IPS-18a (cell line): ENCODE measurements around the gene CCDC146.
"Not testable (repeated sequence)": the region's sequence is repeated elsewhere in the genome, so short reads cannot be mapped to it uniquely, and the experiment has no call there.

Source experiments
- H3K27ac ChIP-seq: one replicate; pipeline ENCODE4 v1.5.1; 2013; ENCODE audit warnings: low read length
- H3K27me3 ChIP-seq: one replicate; pipeline ENCODE4 v1.6.1; 2013; ENCODE audit warnings: mild to moderate bottlenecking, low read length; ENCODE audit not compliant: control insufficient read depth, insufficient read depth
- H3K36me3 ChIP-seq: one replicate; pipeline ENCODE4 v1.6.1; 2013; ENCODE audit warnings: low read depth, low read length; ENCODE audit not compliant: control insufficient read depth
- H3K4me1 ChIP-seq: one replicate; pipeline ENCODE4 v1.6.1; 2013; ENCODE audit warnings: low read depth, low read length; ENCODE audit not compliant: control insufficient read depth
- H3K4me3 ChIP-seq: one replicate; pipeline ENCODE4 v1.5.1; 2013; ENCODE audit warnings: low read length
- H3K9ac ChIP-seq: one replicate; pipeline ENCODE4 v1.6.1; 2013; ENCODE audit warnings: mild to moderate bottlenecking, low read length, moderate library complexity
- H3K9me3 ChIP-seq: one replicate; pipeline ENCODE4 v1.6.1; 2013; ENCODE audit warnings: low read depth, low read length; ENCODE audit not compliant: control insufficient read depth

CCDC146 gene

DNA sequence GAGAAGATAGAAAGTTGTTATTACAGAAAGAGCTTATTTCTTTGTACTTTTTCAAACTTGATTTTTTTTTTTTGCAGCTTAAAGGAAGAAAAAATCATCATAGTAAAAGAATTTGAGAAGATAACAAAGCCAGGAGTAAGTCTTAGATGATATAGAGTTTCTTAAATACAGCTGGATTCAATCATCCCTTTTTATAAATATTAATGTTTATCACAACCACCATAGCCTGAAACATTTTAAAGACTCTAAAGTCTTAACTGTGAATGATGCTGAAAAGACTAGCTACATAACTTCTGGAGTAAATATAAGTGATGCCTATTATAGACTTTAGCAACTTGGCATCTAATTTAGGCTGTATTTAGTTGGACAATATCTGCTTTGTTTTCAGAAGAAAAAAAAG, 132.0 kb downstream of the CCDC146 start:
- no peaks in the 10 kb centered on the region for H3K4me1 ChIP-seq
- H3K9ac ChIP-seq: no peak overlapping the region
- no peak overlapping the region for H3K27ac ChIP-seq
- no peak overlapping the region for H3K4me3 ChIP-seq
- no peaks in the 10 kb centered on the region for H3K27me3 ChIP-seq
- H3K9me3 ChIP-seq: no peaks in the 10 kb centered on the region
- no peaks in the 10 kb centered on the region for H3K36me3 ChIP-seq

DNA sequence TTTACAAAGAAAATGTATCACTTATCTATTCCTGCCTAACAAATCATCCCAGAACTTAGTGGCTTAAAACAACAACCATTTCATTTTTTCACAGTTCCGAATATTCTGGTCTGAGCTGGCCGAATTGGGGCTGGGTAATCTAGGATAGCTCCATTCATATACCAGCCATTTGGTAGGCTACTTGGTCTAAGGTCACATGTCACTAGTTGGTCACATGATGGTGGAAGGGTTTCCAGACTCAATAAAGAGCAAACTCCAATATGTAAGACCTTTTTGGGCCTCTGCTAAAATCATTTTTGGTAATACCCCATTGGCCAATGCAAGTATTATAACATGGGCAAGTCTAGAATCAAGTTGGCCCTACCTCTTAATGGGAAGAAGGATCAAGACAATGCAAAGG, 132.5 kb downstream of the CCDC146 start:
- no peak overlapping the region for H3K4me3 ChIP-seq
- H3K27ac ChIP-seq: no peak overlapping the region
- no peaks in the 10 kb centered on the region for H3K27me3 ChIP-seq
- no peak overlapping the region for H3K9ac ChIP-seq
- no peaks in the 10 kb centered on the region for H3K36me3 ChIP-seq
- H3K9me3 ChIP-seq: no peaks in the 10 kb centered on the region
- no peaks in the 10 kb centered on the region for H3K4me1 ChIP-seq

DNA sequence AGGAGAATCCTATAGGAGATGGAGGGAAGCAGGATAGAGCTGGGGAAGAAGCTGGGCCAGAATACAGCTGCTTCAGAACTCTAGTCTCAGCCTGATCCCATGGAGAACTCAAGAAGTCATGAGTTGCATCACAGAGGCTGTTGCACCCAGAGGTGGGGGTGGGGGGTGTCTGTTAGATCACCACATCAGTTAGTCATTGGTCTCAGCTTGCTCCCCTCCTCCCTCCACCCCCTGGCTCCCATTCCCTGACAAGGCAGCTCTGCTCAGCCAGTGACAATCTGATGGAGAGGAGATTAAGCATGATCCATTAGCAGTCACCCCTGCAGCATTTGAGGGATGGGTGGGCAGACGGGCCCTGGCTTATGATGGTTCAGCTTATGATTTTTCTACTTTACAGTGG, 135.6 kb downstream of the CCDC146 start:
- H3K27ac ChIP-seq: no peak overlapping the region
- no peaks in the 10 kb centered on the region for H3K4me1 ChIP-seq
- no peaks in the 10 kb centered on the region for H3K27me3 ChIP-seq
- H3K4me3 ChIP-seq: no peak overlapping the region
- no peak overlapping the region for H3K9ac ChIP-seq
- H3K9me3 ChIP-seq: no peaks in the 10 kb centered on the region
- no peaks in the 10 kb centered on the region for H3K36me3 ChIP-seq

DNA sequence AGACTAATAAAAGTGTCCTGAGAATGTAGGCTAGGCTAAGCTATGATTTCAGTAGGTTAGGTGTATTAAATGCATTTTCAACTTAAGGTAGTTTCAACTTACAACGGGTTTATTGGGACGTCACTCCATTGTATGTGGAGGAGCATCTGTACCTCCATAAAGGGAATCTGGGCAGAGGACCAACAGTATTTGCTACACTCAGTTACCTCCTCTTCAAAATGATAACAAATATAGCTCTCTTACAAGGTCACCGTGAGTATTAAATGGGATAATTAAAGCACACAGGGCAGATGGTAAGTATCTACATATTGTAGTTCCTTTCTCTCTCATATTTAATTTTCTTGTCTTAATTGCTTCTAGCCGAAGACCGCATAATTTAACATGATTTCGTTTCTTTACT, 136.2 kb downstream of the CCDC146 start:
- no peak overlapping the region for H3K4me3 ChIP-seq
- no peaks in the 10 kb centered on the region for H3K27me3 ChIP-seq
- no peak overlapping the region for H3K27ac ChIP-seq
- no peaks in the 10 kb centered on the region for H3K4me1 ChIP-seq
- H3K36me3 ChIP-seq: no peaks in the 10 kb centered on the region
- H3K9ac ChIP-seq: no peak overlapping the region
- no peaks in the 10 kb centered on the region for H3K9me3 ChIP-seq

DNA sequence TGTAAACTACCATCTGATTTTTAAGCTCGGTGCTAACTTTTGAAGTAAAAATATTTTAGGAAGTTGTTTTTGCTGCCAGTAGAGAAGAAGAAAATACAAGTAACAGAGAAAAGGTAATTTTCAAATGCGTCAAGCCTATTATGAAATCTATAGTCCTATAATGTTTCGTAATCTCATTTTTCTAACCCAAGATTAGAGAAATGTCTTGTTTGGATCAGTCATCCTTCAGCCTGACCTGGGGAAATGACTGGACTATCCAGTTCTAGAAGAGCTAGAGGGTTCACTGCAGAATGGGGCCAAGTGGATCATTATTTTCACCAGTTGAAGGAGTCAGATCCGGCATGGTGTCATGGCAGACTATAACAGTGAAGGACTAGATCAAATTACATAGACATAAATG, 139.9 kb downstream of the CCDC146 start:
- no peak overlapping the region for H3K9ac ChIP-seq
- H3K4me3 ChIP-seq: no peak overlapping the region
- H3K36me3 ChIP-seq: no peaks in the 10 kb centered on the region
- H3K27me3 ChIP-seq: no peaks in the 10 kb centered on the region
- no peak overlapping the region for H3K27ac ChIP-seq
- H3K4me1 ChIP-seq: no peaks in the 10 kb centered on the region
- no peaks in the 10 kb centered on the region for H3K9me3 ChIP-seq

DNA sequence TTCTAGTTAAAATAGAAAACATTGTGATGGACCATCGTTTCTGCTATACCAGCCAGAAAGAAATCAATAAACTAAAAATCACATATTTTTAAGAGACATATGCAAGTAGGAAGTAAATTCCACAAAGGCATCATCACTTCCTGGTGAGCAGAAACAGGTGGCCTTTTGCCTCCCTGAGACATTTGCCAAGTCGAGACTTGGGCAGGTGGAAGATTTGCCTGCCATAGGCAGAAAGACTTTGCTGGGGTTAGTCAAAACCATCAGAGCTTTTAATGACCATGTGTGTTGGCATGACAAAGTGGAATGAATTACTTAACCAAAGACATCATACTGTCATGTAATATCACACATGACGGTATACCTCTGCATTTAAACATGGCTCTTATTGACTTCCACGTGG, 143.3 kb downstream of the CCDC146 start:
- Histone ChIP-seq H3K27me3 (no peaks in the 10 kb centered on the region), H3K9ac (no peak overlapping the region), H3K36me3 (no peaks in the 10 kb centered on the region), H3K27ac (no peak overlapping the region), H3K4me1 (no peaks in the 10 kb centered on the region), H3K9me3 (no peaks in the 10 kb centered on the region), H3K4me3 (no peak overlapping the region)

DNA sequence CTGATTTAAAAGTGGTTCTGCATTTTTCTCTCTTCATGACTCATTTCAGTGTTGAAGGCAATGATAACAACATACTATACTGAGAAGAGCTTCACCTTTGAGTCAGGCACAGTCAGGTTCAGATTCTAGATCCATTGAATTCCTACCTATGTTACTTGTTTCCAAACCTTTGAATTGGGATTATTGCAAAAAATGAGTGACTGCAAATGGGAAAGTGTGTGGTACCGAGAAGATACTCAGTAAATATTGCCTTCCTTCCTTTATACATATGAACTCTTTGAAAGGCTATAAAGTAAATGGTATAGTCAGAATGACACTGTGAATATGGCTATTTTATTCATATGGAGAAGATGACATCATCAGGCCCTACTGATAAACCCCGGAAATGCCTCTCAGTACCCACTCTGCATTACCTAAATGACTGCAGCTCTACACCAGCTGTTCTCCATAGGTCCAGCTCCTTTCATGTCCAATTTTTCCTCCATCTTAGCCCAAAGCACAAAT, 143.9 kb downstream of the CCDC146 start:
- Histone ChIP-seq H3K27me3 (no peaks in the 10 kb centered on the region), H3K27ac (no peak overlapping the region), H3K9ac (no peak overlapping the region), H3K4me1 (no peaks in the 10 kb centered on the region), H3K9me3 (no peaks in the 10 kb centered on the region), H3K4me3 (no peak overlapping the region), H3K36me3 (no peaks in the 10 kb centered on the region)

DNA sequence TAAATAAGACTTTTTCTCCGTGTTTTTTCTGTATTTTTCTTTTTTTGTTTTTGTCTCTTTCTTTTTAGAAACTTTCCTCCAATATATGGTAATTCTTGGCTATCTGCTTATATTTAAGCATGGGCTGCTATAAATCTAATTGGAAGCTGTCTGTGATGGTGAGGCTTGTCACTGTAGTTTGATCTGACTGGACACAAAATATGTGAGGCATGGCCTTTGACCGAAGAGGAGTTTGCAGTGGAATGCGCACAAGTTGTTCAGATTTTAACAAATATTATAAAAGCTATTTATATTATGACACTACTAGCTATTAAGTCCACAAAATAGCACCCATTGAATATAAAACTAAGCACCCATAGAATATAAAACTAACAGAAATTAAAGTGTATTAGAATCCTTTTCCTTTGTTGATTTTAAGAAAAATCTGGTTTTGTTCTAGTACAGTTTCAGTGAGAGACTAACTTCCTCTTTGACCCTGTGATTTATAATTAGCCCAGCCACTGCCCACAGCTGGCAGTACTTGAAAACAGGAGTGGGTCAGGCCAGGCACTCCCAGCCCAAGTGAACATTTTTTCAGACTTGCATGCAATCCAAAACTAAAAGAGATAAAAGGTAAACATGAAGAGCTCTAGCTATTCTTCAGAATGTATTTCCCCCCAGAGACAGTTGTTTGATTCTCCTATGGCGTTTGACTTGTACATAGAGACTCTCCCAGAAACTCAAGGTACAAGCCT, 147.1 kb downstream of the CCDC146 start:
- Histone ChIP-seq H3K27ac (no peak overlapping the region), H3K9ac (no peak overlapping the region)

DNA sequence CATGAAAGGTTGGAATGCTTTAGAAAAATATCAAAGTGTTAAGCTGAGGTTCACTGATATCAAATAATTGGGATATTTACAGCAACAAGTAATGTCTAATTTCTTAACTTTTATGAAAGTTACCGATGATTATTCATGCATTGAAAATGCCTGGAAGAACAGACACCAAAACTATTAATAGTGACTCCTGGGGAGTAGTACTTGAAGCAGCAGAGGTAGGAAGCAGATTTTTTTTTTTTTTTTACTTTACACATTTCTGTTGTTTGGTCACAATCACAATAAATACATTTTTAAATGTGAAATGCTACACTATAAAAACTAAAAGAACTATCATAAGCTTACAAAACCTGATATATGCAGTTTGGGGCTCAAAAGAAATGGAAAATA, 147.7 kb downstream of the CCDC146 start:
- no peaks in the 10 kb centered on the region for H3K27me3 ChIP-seq
- H3K27ac ChIP-seq: no peak overlapping the region
- no peaks in the 10 kb centered on the region for H3K4me1 ChIP-seq
- H3K4me3 ChIP-seq: no peak overlapping the region
- no peak overlapping the region for H3K9ac ChIP-seq
- no peaks in the 10 kb centered on the region for H3K36me3 ChIP-seq
- H3K9me3 ChIP-seq: no peaks in the 10 kb centered on the region

More for the DNA sequence above, 147.1 kb downstream of the CCDC146 start:
- no peaks in the 10 kb centered on the region for H3K27me3 ChIP-seq
- no peaks in the 10 kb centered on the region for H3K9me3 ChIP-seq
- H3K4me3 ChIP-seq: no peak overlapping the region
- no peaks in the 10 kb centered on the region for H3K4me1 ChIP-seq
- no peaks in the 10 kb centered on the region for H3K36me3 ChIP-seq

DNA sequence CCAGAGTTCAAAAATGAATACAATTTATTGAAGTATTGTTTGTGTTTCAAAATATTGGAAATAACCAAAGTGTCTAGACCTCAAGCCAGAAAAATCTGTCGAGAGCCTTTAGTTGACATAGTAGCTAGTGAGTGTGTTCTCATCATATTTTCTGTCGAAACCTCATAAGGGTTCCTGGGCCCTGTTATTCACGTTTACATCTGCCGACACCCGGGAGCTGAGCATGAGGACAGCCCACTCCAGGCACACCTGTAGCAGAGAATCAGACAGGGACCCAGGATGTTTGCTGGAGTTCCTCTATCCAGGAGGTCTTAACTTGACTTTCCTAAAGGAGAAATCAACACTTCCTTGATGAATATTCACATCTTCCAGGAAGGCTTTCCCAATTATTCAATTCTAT, 149.4 kb downstream of the CCDC146 start:
- no peak overlapping the region for H3K9ac ChIP-seq
- H3K4me3 ChIP-seq: no peak overlapping the region
- H3K27ac ChIP-seq: no peak overlapping the region
- H3K4me1 ChIP-seq: no peaks in the 10 kb centered on the region
- no peaks in the 10 kb centered on the region for H3K36me3 ChIP-seq
- no peaks in the 10 kb centered on the region for H3K9me3 ChIP-seq
- no peaks in the 10 kb centered on the region for H3K27me3 ChIP-seq

DNA sequence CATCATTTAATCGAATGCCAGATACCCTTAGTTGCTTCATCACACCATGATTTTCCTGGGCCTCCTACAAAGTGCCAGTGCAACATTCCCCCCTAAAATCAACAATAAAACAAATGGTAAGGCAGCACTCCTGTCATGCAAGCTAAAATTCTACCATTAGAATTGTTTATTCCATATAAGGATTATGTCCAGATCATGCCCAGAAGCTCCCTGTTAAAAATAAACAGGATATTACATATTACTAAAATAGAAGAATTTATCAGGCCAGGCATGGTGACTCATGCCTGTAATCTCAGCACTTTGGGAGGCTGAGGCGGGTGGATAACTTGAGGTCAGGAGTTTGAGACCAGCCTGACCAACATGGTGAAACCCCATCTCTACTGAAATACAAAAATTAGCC, 153.2 kb downstream of the CCDC146 start:
- H3K27me3 ChIP-seq, H3K9ac ChIP-seq, H3K9me3 ChIP-seq, H3K36me3 ChIP-seq, H3K4me1 ChIP-seq, H3K4me3 ChIP-seq, H3K27ac ChIP-seq: not testable (repeated sequence)

DNA sequence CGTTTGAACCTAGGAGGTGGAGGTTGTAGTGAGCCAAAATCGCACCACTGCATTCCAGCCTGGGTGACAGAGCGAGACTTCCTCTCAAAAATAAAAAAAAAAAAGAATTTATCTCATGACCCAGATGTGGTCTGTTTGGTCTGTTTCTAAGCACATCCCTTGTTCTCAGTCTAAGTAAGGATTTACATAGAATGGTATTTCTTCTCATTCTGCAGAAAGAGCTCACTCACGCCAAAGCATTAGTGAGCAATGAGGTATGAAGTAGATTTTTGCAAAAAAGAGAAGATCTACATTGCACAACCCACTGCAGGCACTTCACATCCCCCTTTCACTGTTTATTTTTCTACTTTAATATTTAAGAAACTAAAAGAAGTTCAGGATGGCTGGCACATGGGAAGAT, 153.7 kb downstream of the CCDC146 start:
- H3K27ac ChIP-seq: no peak overlapping the region
- no peaks in the 10 kb centered on the region for H3K36me3 ChIP-seq
- H3K4me1 ChIP-seq: no peaks in the 10 kb centered on the region
- no peaks in the 10 kb centered on the region for H3K9me3 ChIP-seq
- no peak overlapping the region for H3K4me3 ChIP-seq
- no peaks in the 10 kb centered on the region for H3K27me3 ChIP-seq
- no peak overlapping the region for H3K9ac ChIP-seq
